ENCODE data around the gene DPEP3.

DNA sequence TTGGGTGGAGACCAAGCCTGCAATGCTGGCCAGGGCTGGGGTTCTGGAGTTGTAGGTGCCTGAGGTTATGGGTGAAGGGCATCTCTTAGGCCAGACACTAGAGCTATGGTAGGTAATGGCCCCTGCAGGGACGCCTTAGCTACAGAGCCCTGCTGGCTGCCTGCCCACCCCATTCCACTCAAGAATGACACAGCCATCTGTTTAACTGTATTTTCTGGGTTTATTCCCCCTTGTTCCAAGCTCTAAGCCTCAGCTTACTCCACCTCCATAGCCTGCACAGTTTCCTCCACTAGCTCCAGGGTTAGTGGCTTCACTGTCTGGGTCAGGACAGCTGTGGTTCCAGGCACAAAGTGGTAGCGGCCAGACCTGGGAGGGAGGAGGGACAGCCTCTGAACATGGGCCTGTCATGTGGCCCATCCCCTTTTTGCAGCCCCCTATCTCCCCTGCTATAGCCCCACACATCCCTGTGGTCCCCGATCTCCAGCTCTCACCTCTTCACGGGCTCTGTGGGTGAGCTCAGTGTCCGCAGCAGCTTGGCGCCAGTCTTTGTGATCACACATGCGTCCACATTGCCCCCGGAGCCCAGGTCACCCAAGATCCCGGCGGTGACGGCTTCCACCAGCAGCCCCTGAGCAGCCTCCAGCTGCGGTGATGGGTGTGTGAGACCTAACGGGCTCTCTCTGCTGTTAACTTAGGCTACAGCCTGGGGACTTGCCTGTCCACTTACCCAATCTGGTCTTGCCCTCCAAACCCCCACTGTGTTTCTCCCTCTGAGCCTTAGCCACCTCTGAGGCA is 45.8 kb downstream of the DPEP3 start:
- TF ChIP-seq ZNF274 (IDR thresholded peaks at IDR 0.05; ENCODE audit: low read depth, low read length) (no peak), YY1 (IDR thresholded peaks at IDR 0.05; ENCODE audit: insufficient read depth, insufficient read length) (no peak), SUZ12 (IDR thresholded peaks at IDR 0.05; ENCODE audit: extremely low read depth, insufficient read depth, insufficient read length) (no peak)
